BJ (cell line): Measurements from ENCODE around the gene TSPAN14. TPM values are rescaled to one million over a fixed set of nuclear protein-coding genes. Genes with fewer than 3 reads are reported as not detected.

Source experiments
- CTCF ChIA-PET: fragments of 350-600 bp; formaldehyde crosslinking; extraction: SDS; loops from one replicate; lab custom pipeline; 2021; ENCODE audit warnings: antibody characterized with exemption, inconsistent platforms; lab: Yijun Ruan, JAX
- POLR2A ChIA-PET: fragments of 300-600 bp; sonication (Branson Sonifier 250); formaldehyde crosslinking; extraction: SDS; loops from one replicate; lab custom pipeline; 2021; ENCODE audit warnings: antibody characterized with exemption; lab: Charles Lee
- DNase-seq: peaks from one replicate; pipeline ENCODE4 v3.0.0-alpha.2; 2011; ENCODE audit warnings: low read depth
- H3K27me3 ChIP-seq: 2 replicates; pipeline ENCODE4 v1.6.0; 2011; ENCODE audit warnings: low read length; ENCODE audit not compliant: control insufficient read depth, insufficient read depth
- H3K36me3 ChIP-seq: 2 replicates; pipeline ENCODE4 v1.5.1; 2011; ENCODE audit warnings: low read length; ENCODE audit not compliant: control insufficient read depth, insufficient read depth
- H3K4me3 ChIP-seq: 2 replicates; pipeline ENCODE4 v1.5.1; 2011; ENCODE audit warnings: low read depth, mild to moderate bottlenecking, control low read depth, low read length
- polyA plus RNA-seq: library from polyadenylated mRNA; depleted of rRNA; stranded (reverse); fragments of >200 nt; gene quantifications from 2 replicates; pipeline ENCODE4 v1.2.3, GENCODE V29; 2011
- TF ChIP-seq, protein P1 (sequence below): IDR thresholded peaks from 2 replicates; pipeline ENCODE4 v1.5.1; 2011; ENCODE audit warnings: low read depth, mild to moderate bottlenecking, control low read depth, inconsistent platforms, low read length, moderate library complexity; ENCODE audit not compliant: insufficient read depth

Gene TSPAN14
- polyA plus RNA-seq, 1 experiment: 33.3 TPM

DNA sequence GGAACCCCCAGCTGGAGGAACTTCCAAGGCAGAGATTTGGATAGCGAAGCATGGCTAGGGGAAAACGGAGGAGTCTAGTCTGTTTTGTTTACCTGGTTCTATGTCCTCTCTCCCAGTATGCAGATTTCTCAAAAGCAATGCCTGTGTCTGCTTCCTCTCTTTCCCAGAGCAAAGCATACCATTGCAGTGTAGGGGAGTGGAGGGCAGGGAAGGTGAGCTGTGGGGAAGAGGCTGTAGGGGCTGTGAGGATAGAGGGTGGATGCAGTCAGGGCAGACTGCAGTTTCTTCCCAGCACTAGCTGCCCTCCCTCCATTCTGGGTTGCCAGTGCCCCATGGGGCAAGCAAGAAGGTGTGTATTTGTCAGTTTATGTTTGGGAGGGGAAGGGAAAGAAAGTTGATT is 16.9 kb upstream of the TSPAN14 start:
- CTCF ChIA-PET: interaction anchor here (2.0 to 2.3 kb wide), 2 partner anchors 12 to 68 kb away, joined by 5 to 8 read pairs; no protein-coding TSS in a partner anchor

DNA sequence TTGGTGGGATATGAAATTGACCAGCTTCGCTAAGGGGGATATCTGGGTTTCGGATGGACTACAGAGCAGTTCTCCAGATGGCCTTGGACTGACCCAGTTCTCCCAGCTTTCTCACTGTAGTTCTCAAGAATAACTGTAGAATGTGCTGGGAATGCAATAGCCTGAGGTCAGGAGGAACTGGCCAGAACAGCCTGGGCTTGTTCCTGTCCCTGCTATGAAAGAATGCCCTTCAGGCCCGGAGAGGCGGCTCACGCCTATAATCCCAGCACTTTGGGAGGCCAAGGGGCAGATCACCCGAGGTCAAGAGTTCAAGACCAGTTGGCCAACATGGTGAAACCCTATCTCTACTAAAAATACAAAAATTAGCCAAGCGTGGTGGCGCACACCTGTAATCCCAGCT is 12.3 kb upstream of the TSPAN14 start:
- ChIA-PET CTCF (interaction anchor here (1.0 to 28.2 kb wide), 4 partner anchors 9 to 159 kb away, joined by 3 to 661 read pairs (median 33); no protein-coding TSS in a partner anchor), POLR2A (no interaction called here)
- no peak for DNase-seq
- TF ChIP-seq, protein P1, sequence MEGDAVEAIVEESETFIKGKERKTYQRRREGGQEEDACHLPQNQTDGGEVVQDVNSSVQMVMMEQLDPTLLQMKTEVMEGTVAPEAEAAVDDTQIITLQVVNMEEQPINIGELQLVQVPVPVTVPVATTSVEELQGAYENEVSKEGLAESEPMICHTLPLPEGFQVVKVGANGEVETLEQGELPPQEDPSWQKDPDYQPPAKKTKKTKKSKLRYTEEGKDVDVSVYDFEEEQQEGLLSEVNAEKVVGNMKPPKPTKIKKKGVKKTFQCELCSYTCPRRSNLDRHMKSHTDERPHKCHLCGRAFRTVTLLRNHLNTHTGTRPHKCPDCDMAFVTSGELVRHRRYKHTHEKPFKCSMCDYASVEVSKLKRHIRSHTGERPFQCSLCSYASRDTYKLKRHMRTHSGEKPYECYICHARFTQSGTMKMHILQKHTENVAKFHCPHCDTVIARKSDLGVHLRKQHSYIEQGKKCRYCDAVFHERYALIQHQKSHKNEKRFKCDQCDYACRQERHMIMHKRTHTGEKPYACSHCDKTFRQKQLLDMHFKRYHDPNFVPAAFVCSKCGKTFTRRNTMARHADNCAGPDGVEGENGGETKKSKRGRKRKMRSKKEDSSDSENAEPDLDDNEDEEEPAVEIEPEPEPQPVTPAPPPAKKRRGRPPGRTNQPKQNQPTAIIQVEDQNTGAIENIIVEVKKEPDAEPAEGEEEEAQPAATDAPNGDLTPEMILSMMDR: no peak
- Histone ChIP-seq H3K4me3 (no peak overlapping the region), H3K36me3 (no peaks in the 10 kb centered on the region), H3K27me3 (0 out of 2 replicates have a peak, but pooled peaks cover 1% of the 10 kb centered on the region)

More for the DNA sequence above, 16.9 kb upstream of the TSPAN14 start:
- POLR2A ChIA-PET: no interaction called here
- H3K27me3 ChIP-seq: no peaks in the 10 kb centered on the region
- TF ChIP-seq, protein P1: no peak
- no peaks in the 10 kb centered on the region for H3K36me3 ChIP-seq
- no peak for DNase-seq
- H3K4me3 ChIP-seq: no peak overlapping the region

DNA sequence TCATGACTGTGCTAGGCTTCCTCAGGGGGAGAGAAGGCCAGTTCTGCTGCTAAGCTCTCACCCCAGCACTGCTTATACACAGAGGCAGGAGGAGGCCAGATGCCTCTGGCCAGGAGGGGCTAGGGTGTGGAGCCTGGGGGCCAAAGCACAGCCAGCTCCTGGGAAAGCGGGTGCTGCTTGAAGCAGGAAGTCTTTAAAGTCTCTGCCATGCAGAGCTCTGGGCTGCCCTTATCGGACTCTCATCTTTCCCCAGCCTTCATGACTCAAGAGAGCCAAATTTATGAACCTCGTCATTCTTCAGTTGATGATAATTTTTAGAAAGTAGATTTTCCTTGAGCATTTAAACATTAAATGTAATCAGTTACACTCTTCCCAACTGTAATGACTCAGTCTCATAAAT is 11.2 kb upstream of the TSPAN14 start:
- TF ChIP-seq, protein P1: no peak
- Histone ChIP-seq H3K27me3 (0 out of 2 replicates have a peak, but pooled peaks cover 1% of the 10 kb centered on the region), H3K4me3 (no peak overlapping the region), H3K36me3 (no peaks in the 10 kb centered on the region)
- ChIA-PET POLR2A (no interaction called here), CTCF (interaction anchor here (0.5 to 28.2 kb wide), 13 partner anchors 10 to 491 kb away, joined by 3 to 661 read pairs (median 10); no protein-coding TSS in a partner anchor)
- no peak for DNase-seq

DNA sequence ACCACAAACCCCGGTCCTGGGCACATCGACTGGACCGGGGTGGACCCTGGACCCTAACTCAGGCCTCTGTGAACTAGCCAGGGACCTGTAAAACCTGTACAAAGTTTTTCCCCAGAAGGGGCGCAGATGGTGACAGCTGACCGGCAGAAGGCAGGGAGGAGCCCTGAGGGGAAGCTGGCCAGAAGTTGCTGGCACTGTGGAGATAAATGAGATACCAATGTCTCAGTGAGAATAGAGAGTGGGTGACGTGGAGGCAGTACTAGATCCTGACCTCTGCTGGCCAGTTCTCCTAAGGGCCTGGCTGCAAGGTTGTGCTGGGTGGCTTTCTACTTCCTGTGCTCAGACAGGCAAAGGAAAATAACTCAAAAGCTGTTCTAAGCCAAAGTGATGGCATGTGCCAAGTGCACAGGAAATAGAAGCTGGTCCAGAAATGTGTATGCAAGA is 10.6 kb upstream of the TSPAN14 start:
- Histone ChIP-seq H3K4me3 (no peak overlapping the region), H3K27me3 (0 out of 2 replicates have a peak, but pooled peaks cover 1% of the 10 kb centered on the region), H3K36me3 (no peaks in the 10 kb centered on the region)
- DNase-seq: no peak
- TF ChIP-seq, protein P1: peak; percentile 58
- CTCF ChIA-PET: interaction anchor here (0.5 to 28.2 kb wide), 26 partner anchors 9 to 491 kb away, joined by 3 to 661 read pairs (median 6); partner anchors contain the start of gene TSPAN14
- POLR2A ChIA-PET: no interaction called here

DNA sequence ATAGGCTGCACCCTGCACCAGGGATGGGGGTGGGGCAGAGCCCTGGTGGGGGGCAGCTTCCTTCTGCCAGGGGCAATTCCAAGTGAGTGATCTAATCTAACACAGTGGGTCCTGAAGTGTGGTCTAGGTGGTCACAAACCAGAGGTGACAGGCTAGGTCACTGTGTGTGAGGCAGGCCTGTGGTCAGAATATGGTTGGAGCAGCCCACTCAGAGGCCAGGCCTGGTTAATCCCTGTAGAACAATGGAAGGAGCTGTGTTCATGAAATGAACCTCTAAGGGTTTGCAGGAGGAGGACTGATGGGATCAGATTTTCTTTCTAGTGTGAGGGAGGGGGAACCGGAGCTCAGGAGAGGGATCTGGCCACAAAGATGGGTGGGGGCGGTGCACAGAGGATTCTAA is 10.0 kb upstream of the TSPAN14 start:
- Histone ChIP-seq H3K27me3 (0 out of 2 replicates have a peak, but pooled peaks cover 1% of the 10 kb centered on the region), H3K4me3 (no peak overlapping the region), H3K36me3 (no peaks in the 10 kb centered on the region)
- TF ChIP-seq, protein P1: no peak
- no peak for DNase-seq
- ChIA-PET CTCF (interaction anchor here (0.6 to 28.2 kb wide), 34 partner anchors 9 to 490 kb away, joined by 3 to 661 read pairs (median 6); partner anchors contain the start of gene TSPAN14), POLR2A (no interaction called here)
